HG02970 (cell line): ENCODE data around the gene COG8.
"Not testable (repeated sequence)": the region's sequence is repeated elsewhere in the genome, so short reads cannot be mapped to it uniquely, and the experiment has no call there.

Experiments
- ATAC-seq: cut with Tn5 transposase; IDR thresholded peaks from one replicate; pipeline ENCODE4 v1.9.1; 2021; ENCODE audit warnings: mild to moderate bottlenecking, moderate library complexity, moderate number of reproducible peaks; ENCODE audit not compliant: unreplicated experiment, low FRiP score

The COG8 gene

GRCh38 chr16:69298261-69298660 lies 41.1 kb downstream of the COG8 start:
- no peak for ATAC-seq

- ATAC-seq, result not testable (repeated sequence)
These were observed 42.6 kb downstream of the COG8 start for GRCh38 chr16:69296771-69297170.

GRCh38 chr16:69294051-69294450 lies 45.3 kb downstream of the COG8 start:
- ATAC-seq, result no peak

GRCh38 chr16:69293401-69293800 lies 46.0 kb downstream of the COG8 start:
- ATAC-seq, result no peak

- ATAC-seq, result not testable (repeated sequence)
These were observed 47.7 kb downstream of the COG8 start for GRCh38 chr16:69291657-69292056.

GRCh38 chr16:69286941-69287713 lies 52.2 kb downstream of the COG8 start:
- ATAC-seq, result no peak

- ATAC-seq, result no peak
These were observed 54.1 kb downstream of the COG8 start for GRCh38 chr16:69285240-69285639.

- no peak for ATAC-seq
These were observed 55.5 kb downstream of the COG8 start for GRCh38 chr16:69283851-69284250.

GRCh38 chr16:69277413-69277812 lies 62.0 kb downstream of the COG8 start:
- ATAC-seq, result no peak
